NCI-H2196 (cell line): ENCODE measurements around the gene SAMD4B.
A peak's percentile ranks its signal among the peaks of the same experiment; 100 is the strongest.

Source experiments
- DNase-seq: peaks from one replicate; lab custom pipeline; 2025; ENCODE audit not compliant: unreplicated experiment; lab: John Stamatoyannopoulos, UW

The SAMD4B gene

GRCh38 chr19:39389631-39390414 lies 47.6 kb downstream of the SAMD4B start:
- DNase-seq: no peak

DNA sequence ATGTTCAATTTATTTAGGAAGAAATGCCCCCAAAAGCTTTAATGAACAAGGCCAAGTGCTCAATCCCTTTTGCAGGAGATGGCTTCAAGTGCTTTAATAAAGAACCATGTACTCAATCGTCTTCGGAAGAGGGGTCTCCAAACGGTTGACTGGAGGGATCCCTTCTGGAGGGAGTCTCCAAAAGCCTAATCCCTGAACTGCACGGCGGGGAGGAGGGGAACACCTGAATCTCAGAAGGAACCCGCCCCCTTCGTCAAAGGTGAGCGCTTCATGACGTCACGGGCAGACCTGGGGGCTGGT lies 48.2 kb downstream of the SAMD4B start:
- DNase-seq: peak; percentile 82

DNA sequence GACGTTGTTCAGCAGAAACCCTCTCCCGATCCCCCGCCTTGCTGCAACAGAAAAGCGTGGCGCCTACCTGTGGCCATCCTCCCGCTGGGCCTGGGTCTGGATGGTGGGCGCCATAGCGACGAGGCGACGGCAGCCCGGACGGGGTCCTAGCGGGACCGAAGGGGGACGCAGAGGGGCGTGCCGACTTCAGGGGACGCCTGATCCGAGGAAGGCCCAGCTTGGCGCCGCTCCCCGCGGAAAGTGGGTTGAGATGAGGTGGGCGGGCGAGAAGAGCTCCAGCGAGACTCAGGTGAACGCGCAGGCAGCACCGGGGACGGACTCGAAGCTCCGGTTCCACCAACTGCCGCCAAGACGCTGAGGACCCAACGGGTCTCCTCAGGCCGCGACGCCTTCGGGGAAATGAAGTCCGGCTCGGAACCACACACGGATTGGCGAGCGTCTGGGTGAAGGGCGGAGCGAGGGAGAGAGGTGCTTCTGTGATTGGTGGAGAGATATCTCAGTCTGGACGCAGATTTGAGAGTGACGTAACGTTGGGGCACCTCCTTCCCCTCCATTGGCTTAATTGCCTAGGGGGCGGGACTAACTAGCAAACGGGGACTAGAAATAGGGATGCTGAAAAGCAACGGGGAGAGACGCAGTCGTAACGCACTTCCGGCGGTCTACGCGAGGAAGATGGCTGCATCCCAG lies 48.7 kb downstream of the SAMD4B start, which contains the start of the genes MED29 and PAF1:
MED29 (plus strand) TSS at position 628 of the 687 bp plus-strand sequence; CDS start at position 673, 45 bp downstream.
PAF1 (minus strand) TSS at position 356 of the 687 bp plus-strand sequence; CDS start at position 114, 242 bp downstream.
- peak; percentile 99 for DNase-seq

DNA sequence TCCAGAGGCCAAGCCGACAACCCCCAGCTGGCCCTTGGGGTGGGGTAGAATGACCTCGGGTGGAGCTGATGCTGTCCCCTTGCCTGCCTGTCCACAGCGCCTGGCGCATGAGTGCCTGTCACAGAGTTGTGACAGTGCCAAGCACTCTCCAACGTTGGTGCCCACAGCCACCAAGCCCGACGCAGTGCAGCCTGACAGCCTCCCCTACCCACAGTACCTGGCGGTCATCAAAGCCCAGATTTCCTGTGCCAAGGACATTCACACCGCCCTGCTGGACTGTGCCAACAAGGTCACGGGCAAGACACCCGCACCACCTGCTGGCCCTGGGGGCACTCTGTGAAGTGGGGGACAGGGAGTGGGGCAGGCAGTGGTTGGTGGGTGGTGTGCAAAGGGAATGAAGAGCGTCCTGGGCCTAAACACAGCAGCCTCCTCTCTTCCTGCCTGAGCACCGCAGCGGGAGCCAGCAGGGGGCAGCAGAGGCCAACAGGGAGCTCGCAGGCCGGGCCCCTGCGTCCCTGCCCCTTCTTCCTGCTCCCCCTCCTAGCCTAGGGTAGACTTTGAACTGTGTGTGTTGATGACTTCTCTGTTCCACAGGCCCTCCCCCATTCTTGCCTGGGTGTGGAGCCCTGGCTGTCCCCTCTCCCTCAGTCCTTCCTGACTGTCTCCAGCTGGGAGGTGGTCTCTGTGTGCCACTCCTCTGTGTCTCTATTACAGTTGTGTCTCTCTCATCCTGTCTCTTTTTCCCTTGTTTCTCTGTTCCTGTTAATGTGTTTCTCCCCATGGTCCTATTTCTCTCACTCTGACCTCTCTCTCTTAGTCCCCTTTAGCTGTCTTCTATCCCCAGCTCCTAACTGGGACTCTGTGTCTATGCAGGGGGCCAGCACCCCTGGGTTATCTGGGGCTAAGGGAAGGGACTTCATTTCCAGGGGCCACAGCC lies 55.4 kb downstream of the SAMD4B start:
- peak; percentile 79 for DNase-seq

GRCh38 chr19:39398297-39398864 lies 56.2 kb downstream of the SAMD4B start:
- DNase-seq: no peak

DNA sequence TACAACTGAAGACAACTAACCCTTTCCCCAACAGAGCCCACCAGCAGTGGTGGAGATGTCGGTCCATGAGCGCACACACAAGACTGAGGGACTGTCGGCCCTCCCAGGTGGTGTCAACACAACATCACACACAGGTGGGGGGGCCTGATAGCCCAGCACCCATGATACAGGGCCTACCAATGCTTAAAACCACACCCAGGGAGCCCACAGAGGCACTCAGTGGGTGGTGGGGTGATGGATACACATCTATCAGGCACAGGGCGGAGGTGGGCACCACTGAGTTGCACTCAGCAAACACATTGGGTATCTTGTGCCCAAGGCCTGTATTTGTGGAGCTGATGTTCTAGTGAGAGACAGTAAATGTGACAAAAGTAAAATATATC lies 57.4 kb downstream of the SAMD4B start:
- DNase-seq: no peak

GRCh38 chr19:39400061-39400460 lies 57.8 kb downstream of the SAMD4B start:
- no peak for DNase-seq

DNA sequence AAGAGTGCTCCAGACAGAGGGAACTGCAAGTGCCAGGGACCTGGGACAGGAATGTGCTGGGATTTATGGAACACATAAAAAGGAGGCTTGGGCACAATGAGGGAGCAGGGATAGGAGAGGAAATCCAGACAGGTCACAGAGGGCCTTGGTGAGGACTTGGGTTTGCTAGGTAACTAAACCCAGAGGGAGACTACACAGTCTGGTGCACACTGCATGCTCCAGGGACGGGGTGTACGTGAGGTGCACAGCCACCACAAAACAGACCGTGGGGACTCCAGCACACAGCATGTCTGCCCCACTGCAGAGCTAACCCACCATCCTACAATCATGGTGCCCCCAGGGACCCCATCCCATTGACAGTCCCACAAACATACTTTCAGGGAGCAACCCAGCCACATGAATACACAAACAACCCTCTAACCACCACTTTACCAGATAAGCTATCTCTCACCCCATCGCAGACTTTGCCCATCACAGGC lies 58.9 kb downstream of the SAMD4B start:
- DNase-seq: no peak

- DNase-seq: no peak
Measured at GRCh38 chr19:39401549-39402345, 59.5 kb downstream of the SAMD4B start.

GRCh38 chr19:39402346-39403300 lies 60.4 kb downstream of the SAMD4B start:
- peak; percentile 76 for DNase-seq

DNA sequence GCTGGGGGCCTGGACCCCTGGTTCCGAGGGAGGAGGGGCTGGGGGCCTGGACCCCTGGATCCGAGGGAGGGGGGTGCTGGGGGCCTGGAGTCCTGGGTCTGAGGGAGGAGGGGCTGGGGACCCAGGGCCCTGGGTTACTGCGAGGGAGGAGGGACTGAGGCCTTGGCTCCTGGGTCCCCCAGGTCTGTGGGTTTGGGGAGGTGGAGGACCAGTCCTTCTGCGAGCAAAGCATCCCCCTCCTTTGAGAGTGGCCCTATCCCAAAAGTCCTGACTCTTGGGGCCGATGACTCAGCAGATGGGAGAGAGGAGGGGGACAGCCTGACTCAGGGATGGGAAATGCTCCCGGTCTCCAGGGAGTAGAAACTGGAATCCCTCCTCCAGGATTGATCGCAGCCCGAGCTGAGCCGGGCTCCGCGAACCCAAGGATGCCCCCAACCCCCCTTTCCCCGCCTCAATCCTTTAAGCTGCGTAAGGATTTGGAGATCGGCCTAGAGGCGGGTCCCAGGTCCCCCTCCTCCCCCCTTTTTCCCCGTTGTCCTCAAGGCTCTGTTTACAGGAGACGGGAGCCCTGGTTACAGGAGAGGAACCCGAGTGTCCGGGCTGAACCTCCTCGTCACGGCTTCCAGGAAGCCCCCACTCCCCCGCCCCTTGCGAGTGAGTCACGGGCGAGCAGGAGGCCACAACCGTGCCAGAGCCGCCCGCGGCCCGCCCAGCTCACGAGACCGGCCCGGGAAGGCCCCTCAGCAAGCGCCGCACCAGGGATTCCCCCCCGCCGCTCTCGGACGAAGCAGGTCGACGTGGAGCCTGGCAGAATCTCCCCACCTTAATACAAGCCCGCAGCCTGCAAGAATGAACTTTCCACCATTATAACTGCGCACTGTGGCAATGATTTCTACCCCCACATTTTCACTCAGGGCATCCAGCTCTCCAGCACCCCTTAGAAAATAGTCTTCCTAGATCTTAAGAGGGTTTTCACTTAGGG lies 61.4 kb downstream of the SAMD4B start:
- DNase-seq: no peak

- no peak for DNase-seq
Measured at GRCh38 chr19:39405261-39405957, 63.2 kb downstream of the SAMD4B start.

DNA sequence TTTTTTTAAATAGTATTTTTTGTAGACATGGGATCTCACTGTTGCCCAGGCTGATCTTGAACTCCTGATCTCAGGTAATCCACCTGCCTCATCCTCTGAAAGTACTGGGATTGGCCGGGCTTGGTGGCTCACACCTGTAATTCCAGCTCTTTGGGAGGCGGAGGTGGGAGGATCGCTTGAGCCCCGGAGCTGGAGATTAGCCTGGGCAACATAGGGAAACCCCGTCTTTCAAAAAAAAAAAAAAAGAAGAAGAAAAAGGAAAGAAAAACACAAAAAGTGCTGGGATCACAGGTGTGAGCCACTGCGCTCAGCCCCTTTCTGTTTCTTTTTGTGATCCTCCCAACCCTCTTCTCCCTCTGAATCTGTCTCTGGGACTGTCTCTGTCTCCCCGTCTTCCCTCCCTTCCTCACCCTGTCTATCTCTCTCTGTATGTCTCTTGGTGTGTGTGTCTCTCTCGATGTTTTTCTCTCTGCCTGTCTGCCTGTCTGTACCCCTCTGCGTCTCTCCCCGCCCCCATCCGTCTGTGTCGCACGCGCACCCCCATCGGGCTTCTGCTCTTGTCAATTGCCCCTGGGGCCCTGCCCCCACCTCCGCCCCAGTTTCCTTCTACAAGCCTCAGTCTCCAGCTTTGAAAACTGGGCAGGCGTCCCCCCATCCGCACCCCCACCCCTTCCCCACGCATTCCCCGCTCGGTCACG lies 63.9 kb downstream of the SAMD4B start:
- no peak for DNase-seq

- DNase-seq: peak; percentile 68
Measured at GRCh38 chr19:39406656-39407409, 64.6 kb downstream of the SAMD4B start, which contains the start of gene ZFP36. ZFP36 (plus strand) TSS chr19:39406847; CDS start chr19:39406905, 58 bp downstream.

- no peak for DNase-seq
Measured at GRCh38 chr19:39407410-39407659, 65.1 kb downstream of the SAMD4B start.
